Measurements from ENCODE around the gene ABHD8. TPM values are rescaled to one million over a fixed set of nuclear protein-coding genes. Genes with fewer than 3 reads are reported as not detected.
A peak's percentile ranks its signal among the peaks of the same experiment; 100 is the strongest.

ABHD8 gene
- total and polyA plus RNA-seq, 2 donors from 2014 or later: 9.6 to 20.0 TPM

DNA sequence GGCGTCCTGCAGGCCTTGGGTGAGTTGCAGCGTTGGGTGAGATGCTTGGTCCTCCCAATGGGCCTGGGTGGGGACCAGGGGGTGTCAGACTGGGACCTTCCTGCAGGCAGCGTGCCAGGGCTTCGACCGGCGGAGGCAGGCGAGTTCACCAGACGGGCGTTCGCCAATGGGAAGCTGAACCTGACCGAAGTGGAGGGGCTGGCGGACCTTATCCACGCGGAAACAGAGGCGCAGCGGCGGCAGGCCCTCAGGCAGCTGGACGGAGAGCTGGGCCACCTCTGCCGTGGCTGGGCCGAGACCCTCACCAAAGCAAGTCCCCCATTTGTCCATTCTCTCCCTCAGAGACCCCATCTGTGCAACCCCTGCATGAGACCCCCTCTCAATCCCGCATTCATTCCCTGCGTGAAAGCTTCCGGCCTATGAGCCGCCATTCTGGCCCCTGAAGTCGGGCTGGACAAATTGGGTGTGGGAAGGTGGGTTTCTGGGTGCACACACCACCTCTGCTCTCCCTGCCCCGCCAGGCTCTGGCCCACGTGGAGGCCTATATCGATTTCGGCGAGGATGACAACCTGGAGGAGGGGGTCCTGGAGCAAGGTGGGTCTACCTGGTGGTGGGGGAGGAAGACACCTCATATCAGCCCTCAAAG lies 35.3 kb upstream of the ABHD8 start:
- no peaks in the 10 kb centered on the region for H3K36me3 ChIP-seq (ENCODE audit: control insufficient read depth in 2 of 3, insufficient read depth in 3 of 3, low read length in 3 of 3)
- H3K27ac ChIP-seq (ENCODE audit: low read depth in 2 of 2, low read length in 2 of 2): no peak overlapping the region
- no peak for FAIRE-seq
- no peak overlapping the region for H3K9ac ChIP-seq (ENCODE audit: low read length in 3 of 3)
- DNase-seq: peak in 2 of 5 donors; percentile 80 to 83
- TF ChIP-seq, protein P1, sequence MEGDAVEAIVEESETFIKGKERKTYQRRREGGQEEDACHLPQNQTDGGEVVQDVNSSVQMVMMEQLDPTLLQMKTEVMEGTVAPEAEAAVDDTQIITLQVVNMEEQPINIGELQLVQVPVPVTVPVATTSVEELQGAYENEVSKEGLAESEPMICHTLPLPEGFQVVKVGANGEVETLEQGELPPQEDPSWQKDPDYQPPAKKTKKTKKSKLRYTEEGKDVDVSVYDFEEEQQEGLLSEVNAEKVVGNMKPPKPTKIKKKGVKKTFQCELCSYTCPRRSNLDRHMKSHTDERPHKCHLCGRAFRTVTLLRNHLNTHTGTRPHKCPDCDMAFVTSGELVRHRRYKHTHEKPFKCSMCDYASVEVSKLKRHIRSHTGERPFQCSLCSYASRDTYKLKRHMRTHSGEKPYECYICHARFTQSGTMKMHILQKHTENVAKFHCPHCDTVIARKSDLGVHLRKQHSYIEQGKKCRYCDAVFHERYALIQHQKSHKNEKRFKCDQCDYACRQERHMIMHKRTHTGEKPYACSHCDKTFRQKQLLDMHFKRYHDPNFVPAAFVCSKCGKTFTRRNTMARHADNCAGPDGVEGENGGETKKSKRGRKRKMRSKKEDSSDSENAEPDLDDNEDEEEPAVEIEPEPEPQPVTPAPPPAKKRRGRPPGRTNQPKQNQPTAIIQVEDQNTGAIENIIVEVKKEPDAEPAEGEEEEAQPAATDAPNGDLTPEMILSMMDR (IDR thresholded peaks at IDR 0.05; ENCODE audit: borderline replicate concordance, extremely low read depth, insufficient read depth): no peak
- no peaks in the 10 kb centered on the region for H3K27me3 ChIP-seq (ENCODE audit: control insufficient read depth, insufficient read depth, low read length)
- peaks cover 0 to 24% (median 0%) of the 10 kb centered on the region in 3 donors for H3K4me1 ChIP-seq (ENCODE audit: control insufficient read depth in 2 of 3, insufficient read depth in 2 of 3, low read depth in 1 of 3, low read length in 3 of 3)
- H3K4me3 ChIP-seq (ENCODE audit: low read length in 3 of 3): peak overlapping the region in 1 of 3 donors; percentile 95
- no peaks in the 10 kb centered on the region for H3K9me3 ChIP-seq (ENCODE audit: control insufficient read depth in 2 of 3, insufficient read depth in 1 of 3, low read length in 3 of 3)
- intact Hi-C loops (cut with DNase I): loop anchor here (10.0 kb wide), 1 partner anchor 126 kb away; the partner anchor contains the start of gene NXNL1

DNA sequence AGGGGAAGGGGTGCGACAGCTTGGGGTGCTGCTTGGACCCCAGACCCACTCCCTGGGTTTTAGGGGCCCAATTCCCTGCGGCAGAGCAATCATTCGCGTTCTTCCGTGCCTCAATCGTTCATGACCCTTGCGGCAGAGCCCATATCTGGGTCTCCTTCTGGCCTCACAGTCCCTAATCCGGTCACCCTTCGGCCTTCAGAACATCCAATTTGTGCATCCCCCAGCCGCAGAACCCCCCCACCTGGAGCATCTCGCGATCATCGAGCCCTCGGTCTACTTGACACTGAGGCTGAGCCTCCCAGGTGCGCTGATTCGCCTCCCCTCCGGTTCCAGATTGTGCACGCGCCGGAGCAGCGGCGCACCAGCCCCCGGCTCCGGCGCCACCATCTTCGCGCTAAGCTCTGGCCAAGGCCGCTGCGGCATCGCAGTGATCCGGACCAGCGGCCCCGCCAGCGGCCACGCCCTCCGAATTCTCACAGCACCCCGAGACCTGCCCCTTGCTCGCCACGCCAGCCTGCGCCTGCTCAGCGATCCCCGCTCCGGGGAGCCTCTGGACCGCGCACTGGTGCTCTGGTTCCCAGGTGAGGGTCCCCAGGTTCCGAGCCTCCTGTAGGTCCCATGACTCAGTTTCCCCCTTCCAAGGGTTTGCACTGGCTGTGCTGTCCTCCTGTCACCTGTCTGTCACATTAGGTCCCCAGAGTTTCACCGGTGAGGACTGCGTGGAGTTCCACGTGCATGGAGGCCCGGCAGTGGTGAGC lies 34.6 kb upstream of the ABHD8 start:
- Histone ChIP-seq H3K36me3 (ENCODE audit: control insufficient read depth in 2 of 3, insufficient read depth in 3 of 3, low read length in 3 of 3) (no peaks in the 10 kb centered on the region), H3K27ac (ENCODE audit: low read depth in 2 of 2, low read length in 2 of 2) (peak overlapping the region; percentile 60 to 95), H3K4me3 (ENCODE audit: low read length in 3 of 3) (peak overlapping the region; percentile 87 to 98 (median 95)), H3K9me3 (ENCODE audit: control insufficient read depth in 2 of 3, insufficient read depth in 1 of 3, low read length in 3 of 3) (no peaks in the 10 kb centered on the region), H3K27me3 (ENCODE audit: control insufficient read depth, insufficient read depth, low read length) (no peaks in the 10 kb centered on the region), H3K4me1 (ENCODE audit: control insufficient read depth in 2 of 3, insufficient read depth in 2 of 3, low read depth in 1 of 3, low read length in 3 of 3) (peaks cover 0 to 24% (median 0%) of the 10 kb centered on the region in 3 donors), H3K9ac (ENCODE audit: low read length in 3 of 3) (peak overlapping the region; percentile 60 to 92 (median 74))
- peak in 1 of 5 donors; percentile 84 for DNase-seq
- no peak for FAIRE-seq
- TF ChIP-seq, protein P1 (IDR thresholded peaks at IDR 0.05; ENCODE audit: borderline replicate concordance, extremely low read depth, insufficient read depth): no peak
- intact Hi-C loops (cut with DNase I): loop anchor here (10.0 kb wide), 1 partner anchor 127 kb away; the partner anchor contains the start of gene NXNL1

GRCh38 chr19:17336872-17337674 lies 33.8 kb upstream of the ABHD8 start, which contains the start of gene GTPBP3:
TSS of gene GTPBP3 (plus strand) at chr19:17337553. CDS start at chr19:17337612, 59 bp downstream.
- peak within 1 kb of the TSS; percentile 82 to 94 (median 92) for H3K9ac ChIP-seq (ENCODE audit: low read length in 3 of 3)
- peak within 1 kb of the TSS; percentile 95 to 99 for H3K27ac ChIP-seq (ENCODE audit: low read depth in 2 of 2, low read length in 2 of 2)
- DNase-seq (peak; percentile 97 to 99 (median 99)), FAIRE-seq (peak; percentile 94)
- H3K27me3 ChIP-seq (ENCODE audit: control insufficient read depth, insufficient read depth, low read length): no peaks in the 10 kb centered on the region
- peak within 1 kb of the TSS; percentile 87 to 98 (median 95) for H3K4me3 ChIP-seq (ENCODE audit: low read length in 3 of 3)
- H3K36me3 ChIP-seq (ENCODE audit: control insufficient read depth in 2 of 3, insufficient read depth in 3 of 3, low read length in 3 of 3): no peaks in the 10 kb centered on the region
- TF ChIP-seq, protein P1 (IDR thresholded peaks at IDR 0.05; ENCODE audit: borderline replicate concordance, extremely low read depth, insufficient read depth): no peak
- intact Hi-C loops (cut with DNase I): loop anchor here (10.0 kb wide), 1 partner anchor 128 kb away; the partner anchor contains the start of gene NXNL1
- peaks cover 0 to 24% (median 0%) of the 10 kb centered on the region in 3 donors for H3K4me1 ChIP-seq (ENCODE audit: control insufficient read depth in 2 of 3, insufficient read depth in 2 of 3, low read depth in 1 of 3, low read length in 3 of 3)
- no peaks in the 10 kb centered on the region for H3K9me3 ChIP-seq (ENCODE audit: control insufficient read depth in 2 of 3, insufficient read depth in 1 of 3, low read length in 3 of 3)

All from kidney (tissue), 14 donors.